GM18505 (cell line): Measurements from ENCODE around the gene PCNX1.
"Not testable (repeated sequence)": the region's sequence is repeated elsewhere in the genome, so short reads cannot be mapped to it uniquely, and the experiment has no call there.

Experiments
- ATAC-seq: cut with Tn5 transposase; IDR thresholded peaks from one replicate; pipeline ENCODE4 v1.9.1; 2021; ENCODE audit not compliant: unreplicated experiment
- POLR2A ChIP-seq: IDR thresholded peaks from 4 replicates; pipeline ENCODE4 v1.6.1; 2011; ENCODE audit warnings: borderline replicate concordance; ENCODE audit not compliant: insufficient read depth, insufficient read length; ENCODE audit errors: extremely low read depth

Gene PCNX1

DNA sequence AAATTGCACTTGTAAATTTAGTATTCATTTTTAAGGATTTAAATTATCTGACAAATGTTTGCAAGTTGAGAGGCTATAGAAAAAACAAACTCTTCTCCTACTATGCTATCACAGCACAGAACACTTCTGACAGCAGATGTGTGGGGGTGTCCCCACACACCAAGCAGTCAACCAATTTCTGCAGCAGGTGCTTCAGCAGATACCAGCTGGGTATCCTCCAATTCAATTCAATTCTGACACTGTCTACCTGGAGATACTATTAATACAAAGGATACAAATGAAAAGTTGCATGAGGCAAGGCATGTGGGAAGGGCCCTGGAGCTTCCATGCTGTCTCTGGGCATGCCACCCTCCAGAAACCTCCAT is 35.1 kb downstream of the PCNX1 start:
- ATAC-seq, result no peak
- TF ChIP-seq POLR2A, result no peak

DNA sequence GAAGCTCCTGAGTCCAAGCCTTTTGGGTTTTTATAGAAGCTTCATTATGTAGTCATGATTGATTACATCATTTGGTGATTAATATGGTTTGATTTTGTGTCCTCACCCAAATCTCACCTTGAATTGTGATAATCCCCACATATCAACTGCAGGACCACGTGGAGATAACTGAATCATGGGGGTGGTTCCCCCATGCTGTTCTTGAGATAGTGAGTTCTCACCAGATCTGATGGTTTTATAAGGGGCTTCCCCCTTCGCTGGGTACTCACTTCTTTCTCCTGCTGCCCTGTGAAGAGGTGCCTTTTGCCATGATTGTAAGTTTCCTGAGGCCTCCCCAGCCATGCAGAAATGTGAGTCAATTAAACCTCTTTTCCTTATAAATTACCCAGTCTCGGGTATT is 35.5 kb downstream of the PCNX1 start:
- not testable (repeated sequence) for ATAC-seq

- ATAC-seq, result no peak
- TF ChIP-seq POLR2A, result no peak
Measured at GRCh38 chr14:70943838-70944237, 36.6 kb downstream of the PCNX1 start.

DNA sequence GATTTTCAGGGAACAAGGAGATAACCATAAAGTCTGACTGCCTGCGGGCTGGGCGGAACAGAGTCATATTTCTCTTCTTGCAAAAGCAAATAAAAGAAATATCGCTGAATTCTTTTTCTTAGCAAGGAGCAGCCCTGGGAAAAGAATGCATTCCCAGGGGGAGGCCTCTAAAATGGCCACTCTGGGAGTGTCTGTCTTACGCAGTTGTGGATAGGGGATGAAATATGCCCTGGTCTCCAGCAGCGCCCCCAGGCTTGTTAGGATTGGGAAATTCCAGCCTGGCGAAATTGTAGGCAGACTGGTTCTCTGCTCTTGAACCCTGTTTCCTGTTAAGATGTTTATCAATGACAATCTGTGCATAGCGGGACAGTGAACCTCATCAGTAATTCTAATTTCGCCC is 40.5 kb downstream of the PCNX1 start:
- TF ChIP-seq POLR2A, result no peak
- no peak for ATAC-seq

DNA sequence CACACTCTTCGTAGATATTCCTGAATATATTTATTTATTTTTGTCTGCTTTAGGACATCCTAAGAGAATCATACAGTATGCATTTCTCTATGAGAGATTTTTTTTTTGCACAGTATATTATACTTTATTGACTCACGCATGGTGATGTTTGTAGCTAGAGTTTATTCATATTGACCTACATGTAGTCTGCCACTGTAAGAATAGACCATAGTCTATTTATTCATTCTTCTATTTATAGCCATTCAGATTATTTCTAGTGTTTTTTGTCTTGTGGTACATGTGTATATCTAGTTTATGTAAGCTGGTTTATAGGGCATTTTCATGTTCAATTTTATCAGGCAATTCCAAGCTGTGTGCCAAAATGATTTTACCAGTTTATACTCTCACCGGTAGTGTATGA is 45.2 kb downstream of the PCNX1 start:
- TF ChIP-seq POLR2A, result no peak
- ATAC-seq, result no peak

- ATAC-seq, result no peak
- no peak for TF ChIP-seq POLR2A
Measured at GRCh38 chr14:70954068-70954467, 46.8 kb downstream of the PCNX1 start.

- no peak for ATAC-seq
Measured at GRCh38 chr14:70955543-70956480, 48.6 kb downstream of the PCNX1 start.

GRCh38 chr14:70956511-70956910 is 49.3 kb downstream of the PCNX1 start:
- TF ChIP-seq POLR2A, result no peak
- ATAC-seq, result no peak

More at GRCh38 chr14:70955543-70956480, 48.6 kb downstream of the PCNX1 start:
- no peak for TF ChIP-seq POLR2A

DNA sequence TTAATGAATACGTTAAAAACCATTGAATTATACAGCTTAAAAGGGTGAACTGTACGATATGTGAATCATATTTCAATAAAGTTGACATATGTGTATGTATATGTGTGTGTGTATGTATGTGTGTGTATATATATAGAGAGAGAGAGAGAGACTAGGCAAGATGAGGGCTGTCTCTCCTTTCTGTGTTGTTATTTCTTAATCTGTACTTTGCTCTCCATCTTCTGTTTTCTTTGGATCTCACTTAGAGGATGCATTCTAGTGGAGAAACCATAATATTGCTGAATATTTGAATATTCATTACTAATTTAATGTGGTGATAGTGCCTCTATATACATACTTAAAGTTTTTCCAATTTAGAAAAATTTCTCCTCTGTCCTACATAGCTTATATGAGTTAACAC is 50.5 kb downstream of the PCNX1 start:
- no peak for TF ChIP-seq POLR2A
- no peak for ATAC-seq

- ATAC-seq, result no peak
- no peak for TF ChIP-seq POLR2A
Measured at GRCh38 chr14:70962935-70963334, 55.7 kb downstream of the PCNX1 start.

- no peak for ATAC-seq
- TF ChIP-seq POLR2A, result no peak
Measured at GRCh38 chr14:70964492-70964891, 57.2 kb downstream of the PCNX1 start.

GRCh38 chr14:70971560-70971959 is 64.3 kb downstream of the PCNX1 start:
- no peak for TF ChIP-seq POLR2A
- no peak for ATAC-seq

GRCh38 chr14:70972107-70972976 is 65.1 kb downstream of the PCNX1 start:
- no peak for TF ChIP-seq POLR2A
- ATAC-seq, result no peak

DNA sequence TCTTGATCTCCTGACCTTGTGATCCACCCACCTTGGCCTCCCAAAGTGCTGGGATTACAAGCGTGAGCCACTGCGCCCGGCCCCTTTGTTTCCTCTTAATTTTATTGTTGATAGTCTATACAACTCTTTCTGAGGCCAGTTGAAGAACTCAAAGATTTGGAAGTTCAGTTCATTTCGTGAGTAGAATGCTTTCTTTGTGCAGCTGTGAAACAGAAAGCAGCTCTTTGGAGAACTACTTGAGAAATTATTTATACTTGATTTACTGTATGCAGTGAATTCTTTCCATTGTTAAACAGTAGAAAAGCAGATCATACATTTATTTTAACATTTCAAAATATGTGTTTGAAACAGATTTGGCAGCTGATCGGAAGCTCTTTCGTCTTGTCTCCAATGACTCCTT is 69.3 kb downstream of the PCNX1 start:
- ATAC-seq, result no peak
- TF ChIP-seq POLR2A, result no peak

GRCh38 chr14:70981000-70981952 is 74.0 kb downstream of the PCNX1 start:
- no peak for TF ChIP-seq POLR2A
- ATAC-seq, result no peak
